A549 (cell line): ENCODE measurements around the gene PLEKHA8. TPM values are rescaled to one million over a fixed set of nuclear protein-coding genes. Genes with fewer than 3 reads are reported as not detected.
A peak's percentile ranks its signal among the peaks of the same experiment; 100 is the strongest.

Source experiments
- ATAC-seq, 2 experiments: fragments of 200-7000 bp in 1 of 2; fragments of >200 bp in 1 of 2; cut with Nextera tagmentation in 1 of 2; cut with Tn5 transposase in 1 of 2; 3 replicates each; pipeline versions ENCODE4 v1.8.0 to v1.9.1; 2018 to 2020; ENCODE audit warnings: mild to moderate bottlenecking in 1 of 2, moderate library complexity in 1 of 2
- CTCF ChIA-PET: fragments of 300-600 bp; sonication (Branson Sonifier 250); formaldehyde crosslinking; extraction: SDS; loops from one replicate; lab custom pipeline; 2021; ENCODE audit warnings: antibody characterized with exemption, inconsistent platforms; lab: Yijun Ruan, JAX
- POLR2A ChIA-PET: fragments of 350-600 bp; formaldehyde crosslinking; extraction: SDS; loops from one replicate; lab custom pipeline; 2021; ENCODE audit warnings: antibody characterized with exemption, inconsistent platforms; lab: Yijun Ruan, JAX
- DNase-seq, 2 experiments: peaks; one replicate each; pipeline versions ENCODE4 v3.0.0 to v3.0.0-alpha.2; 2011 to 2016; ENCODE audit warnings: low read depth in 1 of 2, low spot score in 1 of 2
- FAIRE-seq: peaks from 2 replicates; lab custom pipeline; 2011; peaks lifted over from hg19 to GRCh38; lab: Jason Lieb, UNC
- H3K27ac ChIP-seq, 2 experiments: fragments of >200 bp; sonication (Bioruptor Twin); formaldehyde crosslinking; 3 replicates each; pipeline ENCODE4 v1.5.1; 2016 to 2017
- H3K4me1 ChIP-seq: fragments of >200 bp; sonication (Bioruptor Twin); formaldehyde crosslinking; 3 replicates; pipeline ENCODE4 v1.6.1; 2016
- H3K4me2 ChIP-seq: fragments of >200 bp; sonication (Bioruptor Twin); formaldehyde crosslinking; 3 replicates; pipeline ENCODE4 v1.6.1; 2016
- H3K4me3 ChIP-seq: fragments of >200 bp; sonication (Bioruptor Twin); formaldehyde crosslinking; 3 replicates; pipeline ENCODE4 v1.5.1; 2016
- H3K9me3 ChIP-seq: fragments of >200 bp; sonication (Bioruptor Twin); formaldehyde crosslinking; 3 replicates; pipeline ENCODE4 v1.6.1; 2016
- CBX2 ChIP-seq: fragments of 200-600 bp; sonication (generic); IDR thresholded peaks from 2 replicates; pipeline ENCODE4 v1.6.1; 2016; ENCODE audit warnings: low read depth, mild to moderate bottlenecking, borderline replicate concordance
- CBX8 ChIP-seq: fragments of 200-600 bp; sonication (generic); IDR thresholded peaks from 2 replicates; pipeline ENCODE4 v1.6.1; 2016
- CHD2 ChIP-seq: fragments of 150-350 bp; IDR thresholded peaks from 2 replicates; pipeline ENCODE4 v1.6.1; 2014; ENCODE audit warnings: low read length; ENCODE audit not compliant: partially characterized antibody
- CHD4 ChIP-seq: fragments of 200-600 bp; sonication (generic); IDR thresholded peaks from 2 replicates; pipeline ENCODE4 v1.6.1; 2016; ENCODE audit warnings: antibody characterized with exemption, mild to moderate bottlenecking, borderline replicate concordance
- CTCF ChIP-seq: fragments of >200 bp; sonication (Bioruptor Twin); formaldehyde crosslinking; IDR thresholded peaks from 3 replicates; pipeline ENCODE4 v1.5.1; 2016
- EP300 ChIP-seq, 2 experiments: fragments of >200 bp; sonication (Bioruptor Twin); formaldehyde crosslinking; IDR thresholded peaks; 2 replicates in 1 of 2; 3 replicates in 1 of 2; pipeline ENCODE4 v1.6.1; 2016 to 2017
- FOXS1 ChIP-seq: fragments of 250-450 bp; sonication (Bioruptor Pico); IDR thresholded peaks from 2 replicates; pipeline ENCODE4 v1.5.0; 2020; ENCODE audit warnings: mild to moderate bottlenecking, moderate library complexity
- HOXB13 ChIP-seq: fragments of 250-450 bp; sonication (Bioruptor Pico); IDR thresholded peaks from 2 replicates; pipeline ENCODE4 v1.5.0; 2020; ENCODE audit warnings: low read depth, mild to moderate bottlenecking, moderate library complexity
- JUN ChIP-seq, 2 experiments: fragments of >200 bp; sonication (Bioruptor Twin); formaldehyde crosslinking; IDR thresholded peaks; 2 replicates in 1 of 2; 3 replicates in 1 of 2; pipeline ENCODE4 v1.6.1; 2016 to 2017
- KDM1A ChIP-seq: fragments of 200-600 bp; sonication (generic); IDR thresholded peaks from 2 replicates; pipeline ENCODE4 v1.6.1; 2016; ENCODE audit warnings: low read depth, mild to moderate bottlenecking
- MAZ ChIP-seq: fragments of 150-350 bp; IDR thresholded peaks from 2 replicates; pipeline ENCODE4 v1.6.1; 2014; ENCODE audit warnings: antibody characterized with exemption, low read depth, low read length, borderline replicate concordance
- NPAS2 ChIP-seq: fragments of 250-450 bp; sonication (Bioruptor Pico); IDR thresholded peaks from 2 replicates; pipeline ENCODE4 v1.8.0; 2022; ENCODE audit warnings: mild to moderate bottlenecking, moderate library complexity, borderline replicate concordance
- NR3C1 ChIP-seq: fragments of >200 bp; sonication (Bioruptor Twin); formaldehyde crosslinking; IDR thresholded peaks from 3 replicates; pipeline ENCODE4 v1.6.1; 2017
- PHF8 ChIP-seq: fragments of 200-600 bp; sonication (generic); IDR thresholded peaks from 2 replicates; pipeline ENCODE4 v1.6.1; 2016; ENCODE audit warnings: low read depth, mild to moderate bottlenecking, antibody characterized with exemption, moderate library complexity, borderline replicate concordance
- POLR2A ChIP-seq: IDR thresholded peaks from 2 replicates; pipeline ENCODE4 v1.6.1; 2012; ENCODE audit warnings: mild to moderate bottlenecking, low read length
- POLR2AphosphoS2 ChIP-seq: conservative IDR thresholded peaks from 2 replicates; pipeline ENCODE4 v1.6.1; 2012; ENCODE audit warnings: low read length, improper control_type of control experiment, inconsistent platforms
- RARB ChIP-seq: fragments of 250-450 bp; sonication (Bioruptor Pico); IDR thresholded peaks from 2 replicates; pipeline ENCODE4 v1.8.0; 2021; ENCODE audit warnings: mild to moderate bottlenecking, moderate library complexity
- RCOR1 ChIP-seq: fragments of 150-350 bp; IDR thresholded peaks from 2 replicates; pipeline ENCODE4 v1.6.1; 2014; ENCODE audit warnings: antibody characterized with exemption, low read length, low read depth
- RNF2 ChIP-seq: fragments of 200-600 bp; sonication (generic); IDR thresholded peaks from 2 replicates; pipeline ENCODE4 v1.6.1; 2016; ENCODE audit warnings: low read depth, mild to moderate bottlenecking, antibody characterized with exemption, moderate library complexity, borderline replicate concordance
- TP53 ChIP-seq: fragments of 250-450 bp; sonication (Bioruptor Pico); IDR thresholded peaks from 2 replicates; pipeline ENCODE4 v1.5.0; 2021; ENCODE audit warnings: mild to moderate bottlenecking, moderate library complexity
- ZFP36 ChIP-seq: fragments of 450-650 bp; IDR thresholded peaks from 2 replicates; pipeline ENCODE4 v1.6.1; 2014; ENCODE audit warnings: borderline replicate concordance; ENCODE audit not compliant: partially characterized antibody
- WGBS: methylation state at CpG from one replicate; pipeline ENCODE4 v1.1.6; 2017; ENCODE audit errors: missing lambda C conversion rate; 5-methylcytosine and 5-hydroxymethylcytosine counted together
- polyA plus RNA-seq, 4 experiments: library from polyadenylated mRNA; depleted of rRNA in 3 of 4; stranded (reverse); fragments of >200 nt; fragmentation: RNase III in 1 of 4; extraction: RNeasy Plus Mini Kit Qiagen cat#74134 plus additional on column Dnase treatment in 1 of 4; gene quantifications; 2 replicates in 3 of 4; 3 replicates in 1 of 4; pipeline ENCODE4 v1.2.3, GENCODE V29; 2011 to 2017
- TF ChIP-seq, protein P1 (sequence below): IDR thresholded peaks from 2 replicates; pipeline ENCODE4 v1.6.1; 2012
- TF ChIP-seq, protein P2 (sequence below): fragments of 150-350 bp; IDR thresholded peaks from 2 replicates; pipeline ENCODE4 v1.6.1; 2014; ENCODE audit warnings: low read depth, mild to moderate bottlenecking, low read length

The PLEKHA8 gene
- polyA plus RNA-seq, 2 of the 4 experiments (the other 2 are of a cell fraction), result 5.9 to 10.9 TPM

DNA sequence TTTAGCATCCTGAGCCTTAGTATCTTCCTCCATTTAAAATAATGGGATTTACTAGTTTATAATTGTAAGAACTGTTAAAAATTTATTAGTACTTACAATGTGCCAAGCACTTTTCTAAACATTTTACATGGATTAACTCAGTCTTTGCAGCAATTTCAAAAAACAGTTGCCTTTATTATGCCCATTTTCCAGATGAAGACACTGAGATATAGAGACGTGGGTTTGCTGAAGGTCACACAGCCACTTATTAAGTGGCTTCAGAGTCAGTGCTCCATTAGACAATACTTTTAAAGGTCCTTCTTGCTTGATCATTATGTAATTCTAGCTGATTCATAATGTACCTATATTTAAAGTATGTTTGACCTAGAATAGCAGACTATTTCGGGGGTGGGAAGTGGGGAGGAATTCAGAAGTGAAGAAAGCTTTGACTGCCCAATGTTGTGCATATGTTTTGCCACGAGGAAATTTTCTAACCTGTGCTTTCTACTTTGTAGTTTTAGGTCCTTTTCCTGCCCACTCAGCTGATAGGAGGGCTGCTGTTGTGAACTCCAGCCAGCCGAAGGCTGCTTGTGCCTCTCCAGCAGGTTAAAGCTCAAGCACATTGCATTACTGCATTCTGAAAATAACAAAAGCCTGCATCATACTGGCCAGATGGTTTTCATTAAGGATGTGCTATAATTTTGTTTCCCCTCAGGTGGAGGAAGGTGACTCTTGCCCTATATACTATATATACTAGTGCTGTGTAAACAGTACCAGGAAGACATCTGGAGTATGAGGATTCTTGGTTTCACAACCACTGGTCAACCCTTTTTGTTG, 4.3 kb downstream of the PLEKHA8 start:
- no peak for DNase-seq
- TF ChIP-seq TP53 (no peak), NR3C1 (no peak), MAZ (no peak), KDM1A (no peak), ZFP36 (no peak), CBX2 (no peak), EP300 (IDR thresholded peaks at IDR 0.05) (no peak), RNF2 (no peak), CHD2 (no peak), CTCF (no peak), PHF8 (no peak), FOXS1 (no peak), POLR2AphosphoS2 (no peak), CBX8 (no peak), POLR2A (no peak), NPAS2 (CRISPR knock-in tag) (no peak), HOXB13 (no peak), CHD4 (no peak)
- TF ChIP-seq, protein P1, sequence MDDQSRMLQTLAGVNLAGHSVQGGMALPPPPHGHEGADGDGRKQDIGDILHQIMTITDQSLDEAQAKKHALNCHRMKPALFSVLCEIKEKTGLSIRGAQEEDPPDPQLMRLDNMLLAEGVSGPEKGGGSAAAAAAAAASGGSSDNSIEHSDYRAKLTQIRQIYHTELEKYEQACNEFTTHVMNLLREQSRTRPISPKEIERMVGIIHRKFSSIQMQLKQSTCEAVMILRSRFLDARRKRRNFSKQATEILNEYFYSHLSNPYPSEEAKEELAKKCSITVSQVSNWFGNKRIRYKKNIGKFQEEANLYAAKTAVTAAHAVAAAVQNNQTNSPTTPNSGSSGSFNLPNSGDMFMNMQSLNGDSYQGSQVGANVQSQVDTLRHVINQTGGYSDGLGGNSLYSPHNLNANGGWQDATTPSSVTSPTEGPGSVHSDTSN, result no peak
- TF ChIP-seq, protein P2, sequence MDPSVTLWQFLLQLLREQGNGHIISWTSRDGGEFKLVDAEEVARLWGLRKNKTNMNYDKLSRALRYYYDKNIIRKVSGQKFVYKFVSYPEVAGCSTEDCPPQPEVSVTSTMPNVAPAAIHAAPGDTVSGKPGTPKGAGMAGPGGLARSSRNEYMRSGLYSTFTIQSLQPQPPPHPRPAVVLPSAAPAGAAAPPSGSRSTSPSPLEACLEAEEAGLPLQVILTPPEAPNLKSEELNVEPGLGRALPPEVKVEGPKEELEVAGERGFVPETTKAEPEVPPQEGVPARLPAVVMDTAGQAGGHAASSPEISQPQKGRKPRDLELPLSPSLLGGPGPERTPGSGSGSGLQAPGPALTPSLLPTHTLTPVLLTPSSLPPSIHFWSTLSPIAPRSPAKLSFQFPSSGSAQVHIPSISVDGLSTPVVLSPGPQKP, result no peak
- H3K27ac ChIP-seq, result no peak overlapping the region
- H3K4me1 ChIP-seq, result peaks cover 12% of the 10 kb centered on the region; the same call in 2 of the 3 replicates
- CTCF ChIA-PET, result interaction anchor here (3.4 kb wide), 1 partner anchor 30 kb away, joined by 15 read pairs; no protein-coding TSS in a partner anchor
- no peak overlapping the region for H3K4me3 ChIP-seq
- no peaks in the 10 kb centered on the region for H3K9me3 ChIP-seq
- no peak for FAIRE-seq
- ATAC-seq, result no peak
- 59% methylated on average over 4 of the region's 4 CpGs for WGBS
- POLR2A ChIA-PET, result no interaction called here
- peak overlapping the region; percentile 12; the same call in 1 of the 3 replicates for H3K4me2 ChIP-seq

DNA sequence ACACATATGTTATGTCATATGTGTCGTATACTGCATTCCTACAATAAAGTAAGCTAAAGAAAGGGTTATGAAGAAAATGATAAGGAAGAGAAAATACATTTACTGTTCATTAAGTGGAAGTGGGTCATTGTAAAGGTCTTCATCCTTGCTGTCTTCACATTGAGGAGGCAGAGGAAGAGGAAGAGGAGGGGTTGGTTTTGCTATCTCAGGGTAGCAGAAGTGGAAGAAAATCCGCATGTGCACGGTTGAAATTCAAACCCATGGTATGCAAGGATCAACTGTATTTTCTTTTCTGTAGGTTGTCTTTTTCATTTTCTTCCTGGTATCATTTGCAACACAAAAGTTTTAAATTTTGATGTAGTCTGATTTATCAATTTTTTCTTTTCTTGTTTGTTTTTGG, 6.3 kb downstream of the PLEKHA8 start:
- FAIRE-seq, result no peak
- Histone ChIP-seq H3K9me3 (no peaks in the 10 kb centered on the region), H3K4me3 (no peak overlapping the region), H3K27ac (no peak overlapping the region), H3K4me1 (peaks cover 10% of the 10 kb centered on the region; the same call in 2 of the 3 replicates)
- WGBS, result 94% methylated on average over 3 of the region's 3 CpGs
- CTCF ChIA-PET, result interaction anchor here (1.4 kb wide), 1 partner anchor 27 kb away, joined by 5 read pairs; no protein-coding TSS in a partner anchor
- no peak for TF ChIP-seq ZFP36
- no peak for TF ChIP-seq JUN (IDR thresholded peaks at IDR 0.05)
- no peak for TF ChIP-seq RARB (CRISPR knock-in tag)
- TF ChIP-seq RCOR1, result no peak
- no peak for TF ChIP-seq EP300 (IDR thresholded peaks at IDR 0.05)
- TF ChIP-seq, all 56 proteins: peak for 0
- POLR2A ChIA-PET, result no interaction called here
- no peak for DNase-seq
- H3K4me2 ChIP-seq, result no peak overlapping the region
- ATAC-seq, result no peak
